IMR-90 (cell line): Measurements from ENCODE around the gene ITPK1. TPM values are rescaled to one million over a fixed set of nuclear protein-coding genes. Genes with fewer than 3 reads are reported as not detected.

Source experiments
- ATAC-seq: fragments of 200-7000 bp; cut with Tn5 transposase; 2 replicates; pipeline ENCODE4 v1.9.1; 2020; ENCODE audit warnings: low read depth, mild to moderate bottlenecking, moderate library complexity
- BruUV-seq: library from RNA; stranded (reverse); fragments of 400-500 nt; replicated peaks from 2 replicates; lab custom pipeline; 2021; lab: Mats Ljungman, UMichigan
- CTCF ChIA-PET: fragments of 300-600 bp; formaldehyde crosslinking; extraction: SDS; loops from one replicate; lab custom pipeline; 2021; ENCODE audit warnings: antibody characterized with exemption; lab: Yijun Ruan, JAX
- POLR2A ChIA-PET: fragments of 300-600 bp; sonication (Branson Sonifier 250); formaldehyde crosslinking; loops from one replicate; lab custom pipeline; 2022; ENCODE audit warnings: antibody characterized with exemption; ENCODE audit not compliant: unreplicated experiment; lab: Charles Lee
- DNase-seq: peaks from one replicate; pipeline ENCODE4 v3.0.0; 2013
- H2AFZ ChIP-seq: replicated peaks from 2 replicates; pipeline ENCODE3; 2013; ENCODE audit warnings: low read length, mild to moderate bottlenecking; ENCODE audit not compliant: poor library complexity
- H2AK5ac ChIP-seq: 2 replicates; pipeline ENCODE4 v1.6.1; 2013; ENCODE audit warnings: low read depth, low read length, inconsistent platforms
- H2AK9ac ChIP-seq: replicated peaks from 2 replicates; pipeline ENCODE3; 2013; ENCODE audit warnings: mild to moderate bottlenecking, low read depth, low read length, moderate library complexity; ENCODE audit not compliant: poor library complexity
- H2BK120ac ChIP-seq: 2 replicates; pipeline ENCODE4 v1.6.1; 2013; ENCODE audit warnings: low read depth, low read length, inconsistent platforms
- H2BK15ac ChIP-seq: 3 replicates; pipeline ENCODE4 v1.6.1; 2013; ENCODE audit warnings: low read depth, low read length, inconsistent platforms
- H2BK20ac ChIP-seq: 2 replicates; pipeline ENCODE4 v1.6.1; 2013; ENCODE audit warnings: low read depth, mild to moderate bottlenecking, inconsistent platforms, low read length, moderate library complexity
- H2BK5ac ChIP-seq: 2 replicates; pipeline ENCODE4 v1.6.1; 2013; ENCODE audit warnings: mild to moderate bottlenecking, low read depth, low read length, inconsistent platforms; ENCODE audit not compliant: poor library complexity, severe bottlenecking
- H3K14ac ChIP-seq: replicated peaks from 2 replicates; pipeline ENCODE4 v1.6.1; 2013; ENCODE audit warnings: low read depth, low read length, inconsistent platforms
- H3K18ac ChIP-seq: 2 replicates; pipeline ENCODE4 v1.6.1; 2013; ENCODE audit warnings: low read depth, low read length, control low read depth
- H3K23ac ChIP-seq: 2 replicates; pipeline ENCODE4 v1.6.1; 2013; ENCODE audit warnings: low read depth, low read length, inconsistent platforms
- H3K27ac ChIP-seq: 2 replicates; pipeline ENCODE4 v1.5.1; 2013; ENCODE audit warnings: mild to moderate bottlenecking, control low read depth, low read length; ENCODE audit not compliant: insufficient read depth
- H3K27me3 ChIP-seq: 2 replicates; pipeline ENCODE4 v1.6.1; 2013; ENCODE audit warnings: low read length; ENCODE audit not compliant: control insufficient read depth, insufficient read depth
- H3K36me3 ChIP-seq: 2 replicates; pipeline ENCODE4 v1.6.1; 2013; ENCODE audit warnings: low read length, mixed read lengths; ENCODE audit not compliant: control insufficient read depth, insufficient read depth
- H3K4ac ChIP-seq: 2 replicates; pipeline ENCODE4 v1.6.1; 2013; ENCODE audit warnings: low read depth, low read length, inconsistent platforms
- H3K4me1 ChIP-seq: 2 replicates; pipeline ENCODE4 v1.6.1; 2013; ENCODE audit warnings: low read length, mixed read lengths; ENCODE audit not compliant: control insufficient read depth, insufficient read depth
- H3K4me2 ChIP-seq: 2 replicates; pipeline ENCODE4 v1.6.1; 2013; ENCODE audit warnings: low read depth, mild to moderate bottlenecking, control low read depth, low read length, moderate library complexity
- H3K4me3 ChIP-seq: 2 replicates; pipeline ENCODE4 v1.5.1; 2013; ENCODE audit warnings: low read depth, mild to moderate bottlenecking, control low read depth, low read length, moderate library complexity; ENCODE audit not compliant: insufficient read depth
- H3K56ac ChIP-seq: 2 replicates; pipeline ENCODE4 v1.6.1; 2013; ENCODE audit warnings: low read length, inconsistent platforms; ENCODE audit not compliant: insufficient read depth; ENCODE audit errors: extremely low read depth
- H3K79me1 ChIP-seq, 2 experiments: 2 replicates each; pipeline ENCODE4 v1.6.1; 2013; ENCODE audit warnings: low read length in 2 of 2, inconsistent platforms in 1 of 2, low read depth in 1 of 2
- H3K9ac ChIP-seq: 2 replicates; pipeline ENCODE4 v1.6.1; 2013; ENCODE audit warnings: low read depth, low read length, control low read depth
- H3K9me1 ChIP-seq: 2 replicates; pipeline ENCODE4 v1.6.1; 2013; ENCODE audit warnings: low read length, inconsistent platforms; ENCODE audit not compliant: insufficient read depth
- H3K9me3 ChIP-seq: 2 replicates; pipeline ENCODE4 v1.6.1; 2013; ENCODE audit warnings: low read length; ENCODE audit not compliant: control insufficient read depth, insufficient read depth
- H4K20me1 ChIP-seq: 2 replicates; pipeline ENCODE4 v1.6.1; 2013; ENCODE audit warnings: low read length, inconsistent platforms; ENCODE audit not compliant: insufficient read depth
- H4K5ac ChIP-seq: 2 replicates; pipeline ENCODE4 v1.6.1; 2013; ENCODE audit warnings: mild to moderate bottlenecking, low read depth, low read length, control low read depth
- H4K8ac ChIP-seq, 2 experiments: 2 replicates each; pipeline ENCODE4 v1.6.1; 2013; ENCODE audit warnings: low read depth in 2 of 2, low read length in 2 of 2, control low read depth in 1 of 2, inconsistent platforms in 1 of 2
- H4K91ac ChIP-seq: 2 replicates; pipeline ENCODE4 v1.6.1; 2013; ENCODE audit warnings: low read depth, low read length, inconsistent platforms; ENCODE audit not compliant: insufficient read depth
- CHD1 ChIP-seq: IDR thresholded peaks from 2 replicates; pipeline ENCODE4 v1.6.1; 2012; ENCODE audit warnings: low read depth, low read length, improper control_type of control experiment
- FOS ChIP-seq: fragments of 150-350 bp; IDR thresholded peaks from 2 replicates; pipeline ENCODE4 v1.6.1; 2016; ENCODE audit warnings: low read depth, low read length
- MAFK ChIP-seq: IDR thresholded peaks from 2 replicates; pipeline ENCODE4 v1.6.1; 2012; ENCODE audit warnings: low read depth, low read length, improper control_type of control experiment
- MXI1 ChIP-seq: IDR thresholded peaks from 2 replicates; pipeline ENCODE4 v1.6.1; 2012; ENCODE audit warnings: low read depth, mild to moderate bottlenecking, low read length, moderate library complexity, borderline replicate concordance
- NFE2L2 ChIP-seq: fragments of 150-350 bp; IDR thresholded peaks from 2 replicates; pipeline ENCODE4 v1.6.1; 2016; ENCODE audit warnings: low read depth, mild to moderate bottlenecking, low read length
- POLR2A ChIP-seq: IDR thresholded peaks from 2 replicates; pipeline ENCODE4 v1.6.1; 2012; ENCODE audit warnings: mild to moderate bottlenecking, low read depth, low read length
- RCOR1 ChIP-seq: IDR thresholded peaks from 2 replicates; pipeline ENCODE4 v1.6.1; 2012; ENCODE audit warnings: mild to moderate bottlenecking, low read length, improper control_type of control experiment; ENCODE audit not compliant: insufficient replicate concordance
- RFX5 ChIP-seq: IDR thresholded peaks from 2 replicates; pipeline ENCODE4 v1.8.0; 2012; ENCODE audit warnings: low read depth, mild to moderate bottlenecking, low read length, moderate library complexity
- SMC3 ChIP-seq: fragments of 150-350 bp; IDR thresholded peaks from 2 replicates; pipeline ENCODE4 v1.6.1; 2016; ENCODE audit warnings: low read depth, mild to moderate bottlenecking, antibody characterized with exemption, low read length, moderate library complexity
- WGBS, 2 experiments: methylation state at CpG; one replicate each; pipeline versions ENCODE4 v1.1.5 to v1.1.7; 2013; ENCODE audit warnings: missing lambda C conversion rate in 2 of 2; ENCODE audit not compliant: insufficient read length in 1 of 2; ENCODE audit errors: extremely low coverage in 2 of 2; 5-methylcytosine and 5-hydroxymethylcytosine counted together
- dilution Hi-C: fragments of 300-500 bp; cut with HindIII; formaldehyde crosslinking; loops from one replicate; pipeline ENCODE4 v1.14.3; 2018; ENCODE audit warnings: low sequenced_read_pairs; ENCODE audit not compliant: unreplicated experiment
- in situ Hi-C: fragments of 300-500 bp; cut with MboI; formaldehyde crosslinking; loops from 3 replicates; pipeline ENCODE4 v1.14.3; 2019; ENCODE audit warnings: low sequenced_read_pairs, inconsistent platforms, mixed read lengths
- intact Hi-C: fragments of 100-400 bp; cut with micrococcal nuclease; formaldehyde crosslinking; loops from 2 replicates; pipeline ENCODE4 v1.10.0; 2022
- polyA plus RNA-seq, 3 experiments: library from polyadenylated mRNA; depleted of rRNA; stranded (reverse); fragments of >200 nt; gene quantifications; 2 replicates each; pipeline ENCODE4 v1.2.3, GENCODE V29; 2012; ENCODE audit warnings: low replicate concordance in 1 of 3
- total RNA-seq: library from RNA; depleted of rRNA; stranded (reverse); fragments of >200 nt; gene quantifications from 2 replicates; pipeline ENCODE4 v1.2.3, GENCODE V29; 2012
- TF ChIP-seq, protein P1 (sequence below): fragments of 150-350 bp; IDR thresholded peaks from 2 replicates; pipeline ENCODE4 v1.6.1; 2017; ENCODE audit warnings: mild to moderate bottlenecking, antibody characterized with exemption, low read length, low read depth
- TF ChIP-seq, protein P2 (sequence below): conservative IDR thresholded peaks from 2 replicates; pipeline ENCODE4 v1.5.1; 2012; ENCODE audit warnings: mild to moderate bottlenecking, low read depth, low read length, improper control_type of control experiment

The ITPK1 gene
- total and polyA plus RNA-seq, 2 of the 4 experiments (the other 2 are of a cell fraction), result 21.7 to 26.9 TPM

DNA sequence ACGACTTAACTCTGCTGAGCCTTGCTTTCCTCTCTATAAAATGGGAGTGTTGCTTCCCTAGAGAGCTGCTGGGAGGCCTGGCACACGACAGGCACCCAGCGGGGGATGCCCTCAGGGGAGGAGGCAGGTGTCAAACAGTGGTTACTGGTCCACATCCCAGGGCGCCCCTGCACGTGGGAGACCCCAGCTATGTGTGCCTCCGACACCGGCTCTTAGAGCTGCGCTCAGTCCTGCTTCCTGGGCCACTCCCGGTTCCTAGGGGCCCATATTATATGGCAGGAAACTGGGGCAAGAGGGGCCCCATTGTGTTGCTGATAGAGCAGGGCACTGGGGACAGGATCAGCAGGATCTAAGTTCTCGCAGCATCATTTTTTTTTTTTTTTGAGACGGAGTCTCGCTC, 145.5 kb downstream of the ITPK1 start:
- Histone ChIP-seq H3K4me3 (no peak overlapping the region), H3K4me1 (no peaks in the 10 kb centered on the region; the same call in 1 of the 2 replicates), H2AFZ (no peak overlapping the region), H2AK9ac (no peak overlapping the region), H2BK15ac (no peak overlapping the region), H4K20me1 (no peaks in the 10 kb centered on the region), H2BK120ac (no peak overlapping the region), H3K4me2 (no peak overlapping the region), H3K36me3 (no peaks in the 10 kb centered on the region), H3K9ac (no peak overlapping the region), H4K8ac (no peak overlapping the region), H2AK5ac (no peak overlapping the region), H3K23ac (no peak overlapping the region), H3K18ac (no peak overlapping the region), H4K91ac (no peak overlapping the region), H3K27ac (no peak overlapping the region), H3K9me1 (no peaks in the 10 kb centered on the region), H2BK20ac (no peak overlapping the region), H3K4ac (no peak overlapping the region), H3K14ac (no peak overlapping the region), H2BK5ac (no peak overlapping the region), H4K5ac (no peak overlapping the region), H3K56ac (no peak overlapping the region), H3K9me3 (no peaks in the 10 kb centered on the region; the same call in 1 of the 2 replicates), H3K79me1 (no peaks in the 10 kb centered on the region), H3K27me3 (peaks cover 2% of the 10 kb centered on the region; the same call in 1 of the 2 replicates)
- BruUV-seq, result no TSS peak
- ChIA-PET POLR2A (no interaction called here), CTCF (no interaction called here)
- 85% methylated on average over 7 of the region's 12 CpGs; no CpG with 5 or more reads in 1 of the 2 experiments for WGBS, 2 experiments
- TF ChIP-seq RFX5, result no peak
- TF ChIP-seq CHD1, result no peak
- TF ChIP-seq POLR2A, result no peak
- no peak for TF ChIP-seq MAFK
- TF ChIP-seq SMC3, result no peak
- TF ChIP-seq, protein P1, sequence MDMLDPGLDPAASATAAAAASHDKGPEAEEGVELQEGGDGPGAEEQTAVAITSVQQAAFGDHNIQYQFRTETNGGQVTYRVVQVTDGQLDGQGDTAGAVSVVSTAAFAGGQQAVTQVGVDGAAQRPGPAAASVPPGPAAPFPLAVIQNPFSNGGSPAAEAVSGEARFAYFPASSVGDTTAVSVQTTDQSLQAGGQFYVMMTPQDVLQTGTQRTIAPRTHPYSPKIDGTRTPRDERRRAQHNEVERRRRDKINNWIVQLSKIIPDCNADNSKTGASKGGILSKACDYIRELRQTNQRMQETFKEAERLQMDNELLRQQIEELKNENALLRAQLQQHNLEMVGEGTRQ, result no peak
- TF ChIP-seq, protein P2, sequence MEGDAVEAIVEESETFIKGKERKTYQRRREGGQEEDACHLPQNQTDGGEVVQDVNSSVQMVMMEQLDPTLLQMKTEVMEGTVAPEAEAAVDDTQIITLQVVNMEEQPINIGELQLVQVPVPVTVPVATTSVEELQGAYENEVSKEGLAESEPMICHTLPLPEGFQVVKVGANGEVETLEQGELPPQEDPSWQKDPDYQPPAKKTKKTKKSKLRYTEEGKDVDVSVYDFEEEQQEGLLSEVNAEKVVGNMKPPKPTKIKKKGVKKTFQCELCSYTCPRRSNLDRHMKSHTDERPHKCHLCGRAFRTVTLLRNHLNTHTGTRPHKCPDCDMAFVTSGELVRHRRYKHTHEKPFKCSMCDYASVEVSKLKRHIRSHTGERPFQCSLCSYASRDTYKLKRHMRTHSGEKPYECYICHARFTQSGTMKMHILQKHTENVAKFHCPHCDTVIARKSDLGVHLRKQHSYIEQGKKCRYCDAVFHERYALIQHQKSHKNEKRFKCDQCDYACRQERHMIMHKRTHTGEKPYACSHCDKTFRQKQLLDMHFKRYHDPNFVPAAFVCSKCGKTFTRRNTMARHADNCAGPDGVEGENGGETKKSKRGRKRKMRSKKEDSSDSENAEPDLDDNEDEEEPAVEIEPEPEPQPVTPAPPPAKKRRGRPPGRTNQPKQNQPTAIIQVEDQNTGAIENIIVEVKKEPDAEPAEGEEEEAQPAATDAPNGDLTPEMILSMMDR, result no peak
- TF ChIP-seq RCOR1, result no peak
- no peak for TF ChIP-seq NFE2L2
- no peak for TF ChIP-seq FOS
- TF ChIP-seq MXI1, result no peak
- intact Hi-C loops (no loop called here), dilution Hi-C loops (no loop called here), in situ Hi-C loops (no loop called here)
- DNase-seq (no peak), ATAC-seq (no peak)
